ENCODE results near the gene TLCD1. TPM values are rescaled to one million over a fixed set of nuclear protein-coding genes. Genes with fewer than 3 reads are reported as not detected.
A peak's percentile ranks its signal among the peaks of the same experiment; 100 is the strongest.

Gene TLCD1
- total and polyA plus RNA-seq, 10 of the 15 experiments (the other 5 are each of a cell fraction or from before 2014, with no cell fraction given), result 2.9 to 19.8 (median 7.7) TPM

DNA sequence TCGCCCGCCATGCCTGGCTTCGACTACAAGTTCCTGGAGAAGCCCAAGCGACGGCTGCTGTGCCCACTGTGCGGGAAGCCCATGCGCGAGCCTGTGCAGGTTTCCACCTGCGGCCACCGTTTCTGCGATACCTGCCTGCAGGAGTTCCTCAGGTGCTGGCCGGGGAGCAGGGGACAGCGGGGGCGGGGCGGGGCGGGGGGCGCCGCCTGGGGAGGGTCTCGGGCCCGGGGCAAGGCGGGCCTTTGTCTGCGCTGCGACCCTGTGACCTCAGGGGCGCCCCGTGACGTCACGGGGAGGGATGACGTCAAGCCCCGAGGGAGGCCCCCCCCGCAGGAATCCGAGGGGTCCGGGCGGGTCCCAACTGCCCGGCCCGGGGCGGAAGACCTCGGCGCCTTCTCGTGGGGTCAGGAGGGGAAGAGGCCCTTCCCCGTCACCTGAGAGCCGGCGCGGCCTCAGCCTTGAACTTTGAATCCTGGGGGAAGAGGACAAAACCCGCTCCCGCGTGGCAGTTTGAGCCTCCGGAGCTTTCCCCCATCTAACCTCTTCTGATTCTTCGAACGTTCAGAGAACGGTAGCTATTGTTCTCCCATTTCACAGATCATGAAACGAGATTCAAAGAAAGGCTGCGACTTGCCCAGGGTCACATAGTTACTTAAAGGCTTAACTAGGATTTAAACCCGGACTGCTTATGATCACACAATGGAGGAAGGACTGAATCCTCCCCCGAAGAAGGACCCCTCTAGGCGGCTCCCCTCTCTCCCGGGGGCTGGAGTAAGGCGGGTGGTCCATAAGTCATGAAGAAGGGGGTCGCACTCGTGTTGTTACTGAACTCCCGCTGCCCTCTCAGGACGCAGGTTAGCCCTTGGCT, 18.3 kb upstream of the TLCD1 start (continued):
- TF ChIP-seq, protein P1, sequence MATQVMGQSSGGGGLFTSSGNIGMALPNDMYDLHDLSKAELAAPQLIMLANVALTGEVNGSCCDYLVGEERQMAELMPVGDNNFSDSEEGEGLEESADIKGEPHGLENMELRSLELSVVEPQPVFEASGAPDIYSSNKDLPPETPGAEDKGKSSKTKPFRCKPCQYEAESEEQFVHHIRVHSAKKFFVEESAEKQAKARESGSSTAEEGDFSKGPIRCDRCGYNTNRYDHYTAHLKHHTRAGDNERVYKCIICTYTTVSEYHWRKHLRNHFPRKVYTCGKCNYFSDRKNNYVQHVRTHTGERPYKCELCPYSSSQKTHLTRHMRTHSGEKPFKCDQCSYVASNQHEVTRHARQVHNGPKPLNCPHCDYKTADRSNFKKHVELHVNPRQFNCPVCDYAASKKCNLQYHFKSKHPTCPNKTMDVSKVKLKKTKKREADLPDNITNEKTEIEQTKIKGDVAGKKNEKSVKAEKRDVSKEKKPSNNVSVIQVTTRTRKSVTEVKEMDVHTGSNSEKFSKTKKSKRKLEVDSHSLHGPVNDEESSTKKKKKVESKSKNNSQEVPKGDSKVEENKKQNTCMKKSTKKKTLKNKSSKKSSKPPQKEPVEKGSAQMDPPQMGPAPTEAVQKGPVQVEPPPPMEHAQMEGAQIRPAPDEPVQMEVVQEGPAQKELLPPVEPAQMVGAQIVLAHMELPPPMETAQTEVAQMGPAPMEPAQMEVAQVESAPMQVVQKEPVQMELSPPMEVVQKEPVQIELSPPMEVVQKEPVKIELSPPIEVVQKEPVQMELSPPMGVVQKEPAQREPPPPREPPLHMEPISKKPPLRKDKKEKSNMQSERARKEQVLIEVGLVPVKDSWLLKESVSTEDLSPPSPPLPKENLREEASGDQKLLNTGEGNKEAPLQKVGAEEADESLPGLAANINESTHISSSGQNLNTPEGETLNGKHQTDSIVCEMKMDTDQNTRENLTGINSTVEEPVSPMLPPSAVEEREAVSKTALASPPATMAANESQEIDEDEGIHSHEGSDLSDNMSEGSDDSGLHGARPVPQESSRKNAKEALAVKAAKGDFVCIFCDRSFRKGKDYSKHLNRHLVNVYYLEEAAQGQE (IDR thresholded peaks at IDR 0.05; ENCODE audit: low read depth, low read length), result no peak
- TF ChIP-seq SIN3A (IDR thresholded peaks at IDR 0.05; ENCODE audit: low read depth, low read length) (no peak; the same call in 1 of the 2 replicates), HDAC6 (IDR thresholded peaks at IDR 0.05; ENCODE audit: unreplicated experiment) (no peak), NR2C1 (IDR thresholded peaks at IDR 0.05) (0 out of 2 replicates have a peak, but pooled peaks have one; percentile 15), EZH2 (IDR thresholded peaks at IDR 0.05; ENCODE audit: borderline replicate concordance, control insufficient read depth, low read depth, low read length) (no peak), IKZF2 (IDR thresholded peaks at IDR 0.05) (no peak; a peak in 1 of 4 replicates), RBBP5 (conservative IDR thresholded peaks at IDR 0.05) (no peak), NKRF (conservative IDR thresholded peaks at IDR 0.05) (no peak; the same call in 1 of the 2 replicates), NR2F1 (conservative IDR thresholded peaks at IDR 0.05) (peak; percentile 89), POLR2AphosphoS5 (IDR thresholded peaks at IDR 0.05; ENCODE audit: low read length) (0 out of 2 replicates have a peak, but pooled peaks have one; percentile 80), ASH2L (IDR thresholded peaks at IDR 0.05; ENCODE audit: borderline replicate concordance, low read depth) (no peak)
- TF ChIP-seq, protein P2, sequence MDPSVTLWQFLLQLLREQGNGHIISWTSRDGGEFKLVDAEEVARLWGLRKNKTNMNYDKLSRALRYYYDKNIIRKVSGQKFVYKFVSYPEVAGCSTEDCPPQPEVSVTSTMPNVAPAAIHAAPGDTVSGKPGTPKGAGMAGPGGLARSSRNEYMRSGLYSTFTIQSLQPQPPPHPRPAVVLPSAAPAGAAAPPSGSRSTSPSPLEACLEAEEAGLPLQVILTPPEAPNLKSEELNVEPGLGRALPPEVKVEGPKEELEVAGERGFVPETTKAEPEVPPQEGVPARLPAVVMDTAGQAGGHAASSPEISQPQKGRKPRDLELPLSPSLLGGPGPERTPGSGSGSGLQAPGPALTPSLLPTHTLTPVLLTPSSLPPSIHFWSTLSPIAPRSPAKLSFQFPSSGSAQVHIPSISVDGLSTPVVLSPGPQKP (IDR thresholded peaks at IDR 0.05; ENCODE audit: low read depth, low read length), result no peak
- TF ChIP-seq, protein P3, sequence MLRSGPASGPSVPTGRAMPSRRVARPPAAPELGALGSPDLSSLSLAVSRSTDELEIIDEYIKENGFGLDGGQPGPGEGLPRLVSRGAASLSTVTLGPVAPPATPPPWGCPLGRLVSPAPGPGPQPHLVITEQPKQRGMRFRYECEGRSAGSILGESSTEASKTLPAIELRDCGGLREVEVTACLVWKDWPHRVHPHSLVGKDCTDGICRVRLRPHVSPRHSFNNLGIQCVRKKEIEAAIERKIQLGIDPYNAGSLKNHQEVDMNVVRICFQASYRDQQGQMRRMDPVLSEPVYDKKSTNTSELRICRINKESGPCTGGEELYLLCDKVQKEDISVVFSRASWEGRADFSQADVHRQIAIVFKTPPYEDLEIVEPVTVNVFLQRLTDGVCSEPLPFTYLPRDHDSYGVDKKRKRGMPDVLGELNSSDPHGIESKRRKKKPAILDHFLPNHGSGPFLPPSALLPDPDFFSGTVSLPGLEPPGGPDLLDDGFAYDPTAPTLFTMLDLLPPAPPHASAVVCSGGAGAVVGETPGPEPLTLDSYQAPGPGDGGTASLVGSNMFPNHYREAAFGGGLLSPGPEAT (IDR thresholded peaks at IDR 0.05; ENCODE audit: low read depth), result no peak
- TF ChIP-seq, protein P4, sequence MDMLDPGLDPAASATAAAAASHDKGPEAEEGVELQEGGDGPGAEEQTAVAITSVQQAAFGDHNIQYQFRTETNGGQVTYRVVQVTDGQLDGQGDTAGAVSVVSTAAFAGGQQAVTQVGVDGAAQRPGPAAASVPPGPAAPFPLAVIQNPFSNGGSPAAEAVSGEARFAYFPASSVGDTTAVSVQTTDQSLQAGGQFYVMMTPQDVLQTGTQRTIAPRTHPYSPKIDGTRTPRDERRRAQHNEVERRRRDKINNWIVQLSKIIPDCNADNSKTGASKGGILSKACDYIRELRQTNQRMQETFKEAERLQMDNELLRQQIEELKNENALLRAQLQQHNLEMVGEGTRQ (IDR thresholded peaks at IDR 0.05; ENCODE audit: borderline replicate concordance, low read depth, low read length), result no peak

All from GM12878 (cell line).